Pulmonary artery endothelial cell (primary cell): ENCODE measurements around the gene MEF2C. TPM values are rescaled to one million over a fixed set of nuclear protein-coding genes. Genes with fewer than 3 reads are reported as not detected.

Experiments used
- DNase-seq: peaks from one replicate; pipeline ENCODE4 v3.0.0-alpha.2; 2011; ENCODE audit warnings: low read depth, low spot score
- total RNA-seq: library from RNA; depleted of rRNA; stranded (reverse); fragments of >200 nt; gene quantifications from 2 replicates; pipeline ENCODE4 v1.2.3, GENCODE V29; 2014

The MEF2C gene
- total RNA-seq, 1 donor from 2014 or later: 33.2 TPM

DNA sequence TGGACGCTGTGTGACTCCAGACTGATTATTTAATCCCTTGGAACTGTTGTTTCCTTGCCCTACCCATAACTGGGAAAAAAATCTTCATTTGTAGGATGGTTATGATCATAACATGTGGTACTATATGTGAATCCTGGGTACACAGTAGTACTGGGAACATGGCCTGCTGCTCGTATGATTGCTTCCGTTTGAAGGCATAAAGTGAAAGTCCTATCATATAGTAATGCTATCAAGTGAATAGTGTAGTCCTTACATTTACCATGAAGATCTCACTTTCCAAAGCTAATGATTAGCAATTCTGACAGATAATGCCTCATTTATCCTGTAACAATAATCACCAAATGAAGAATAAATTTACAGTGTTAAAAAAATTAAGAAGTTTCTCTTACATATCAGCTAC is 53.2 kb downstream of the MEF2C start:
- DNase-seq: no peak

GRCh38 chr5:88829054-88829453 is 53.9 kb downstream of the MEF2C start:
- DNase-seq: no peak

GRCh38 chr5:88827997-88828396 is 55.0 kb downstream of the MEF2C start:
- no peak for DNase-seq

DNA sequence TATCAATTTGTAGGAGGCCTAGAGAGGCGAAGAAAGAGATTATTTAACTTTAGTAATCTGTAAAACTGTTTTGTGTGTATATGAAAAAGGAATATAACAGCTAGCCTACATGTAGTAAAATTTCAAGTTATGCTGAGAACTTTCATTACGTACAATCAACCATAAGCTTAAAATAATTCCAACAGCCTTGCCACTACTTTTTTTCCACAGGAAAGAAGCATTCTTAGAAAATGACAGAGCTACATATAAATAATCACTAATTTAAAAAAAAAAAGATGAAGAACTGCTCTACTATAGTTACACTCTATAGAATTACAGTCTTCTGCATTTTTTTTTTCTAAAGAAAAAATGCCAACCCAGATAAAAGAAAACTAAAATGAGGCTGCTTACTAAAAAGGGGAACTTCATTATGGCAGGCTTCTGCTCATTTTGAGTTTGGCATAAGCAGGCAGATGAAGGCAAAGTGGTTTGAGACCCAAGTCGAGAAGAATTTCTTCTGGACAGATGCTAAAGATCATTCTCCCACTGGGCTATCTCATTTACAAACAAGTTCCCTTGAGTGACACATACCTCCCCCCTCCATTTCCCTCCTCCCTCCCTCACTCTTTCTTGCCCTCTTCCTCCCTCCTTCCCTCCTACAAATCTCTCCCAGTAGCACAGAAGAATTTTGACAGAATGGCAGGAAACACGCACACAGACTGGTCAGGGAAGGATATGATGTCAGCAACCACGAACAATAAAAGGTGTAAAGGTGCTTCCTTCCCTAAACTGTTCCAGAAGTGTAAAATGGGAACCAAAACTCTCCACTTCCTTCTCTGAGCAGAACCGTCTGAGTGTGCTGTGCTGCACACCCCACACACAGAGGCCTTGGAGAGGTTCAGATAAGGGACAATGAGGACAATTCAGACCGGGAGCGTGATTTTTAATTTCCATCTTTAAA is 56.1 kb downstream of the MEF2C start:
- DNase-seq: peak; percentile 99

- DNase-seq: no peak
Measured at GRCh38 chr5:88825584-88826315, 57.2 kb downstream of the MEF2C start.

DNA sequence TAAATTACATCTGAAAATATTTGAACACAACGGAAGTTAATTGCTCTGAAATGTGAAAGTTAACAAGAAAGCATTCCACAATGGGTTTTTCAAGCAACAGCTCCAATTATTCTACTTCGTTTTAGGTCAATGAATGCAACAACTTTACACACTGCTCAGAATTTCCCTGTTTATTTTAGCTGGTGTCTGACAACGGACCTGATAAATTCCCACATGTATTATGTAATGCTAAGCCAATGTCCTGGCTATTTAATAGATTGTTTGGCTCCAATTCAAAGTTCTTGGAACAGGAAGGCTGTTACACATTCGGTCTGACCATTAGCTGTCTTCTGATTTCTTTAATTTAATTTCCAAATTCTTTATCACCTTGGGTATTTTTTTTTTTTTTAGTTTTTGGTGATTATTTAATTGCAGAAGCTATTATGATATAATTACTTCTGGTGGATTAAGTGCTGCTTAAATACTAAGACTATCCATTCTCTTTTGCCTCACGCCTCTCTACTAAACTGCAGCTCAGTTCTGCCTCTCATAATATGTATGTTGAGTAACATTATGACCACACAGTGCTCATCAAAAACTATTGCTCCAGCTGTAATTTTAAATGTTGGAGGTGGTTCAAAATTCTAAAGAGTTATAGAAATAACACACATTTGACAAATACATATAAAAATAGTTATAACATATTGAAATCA is 57.9 kb downstream of the MEF2C start:
- peak; percentile 88 for DNase-seq

DNA sequence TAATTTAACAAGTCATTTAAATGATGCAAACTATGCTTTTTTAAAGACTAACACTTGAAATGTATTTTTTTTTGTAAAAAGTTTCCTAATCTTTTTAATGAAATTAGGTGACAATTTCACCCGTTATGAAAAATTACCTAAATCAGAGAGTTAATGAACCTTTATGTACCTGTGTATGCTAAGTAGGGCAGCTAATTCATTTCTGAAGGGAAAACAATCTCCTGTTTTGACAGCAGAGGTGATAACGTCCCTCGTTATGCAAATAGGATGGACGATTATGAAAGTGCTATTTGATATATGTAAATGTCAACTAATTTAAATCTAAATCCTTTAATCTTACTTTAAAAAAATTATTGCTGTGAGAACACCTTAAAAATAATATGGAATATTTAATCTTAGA is 58.8 kb downstream of the MEF2C start:
- no peak for DNase-seq

- DNase-seq: no peak
Measured at GRCh38 chr5:88823201-88823600, 59.8 kb downstream of the MEF2C start.

DNA sequence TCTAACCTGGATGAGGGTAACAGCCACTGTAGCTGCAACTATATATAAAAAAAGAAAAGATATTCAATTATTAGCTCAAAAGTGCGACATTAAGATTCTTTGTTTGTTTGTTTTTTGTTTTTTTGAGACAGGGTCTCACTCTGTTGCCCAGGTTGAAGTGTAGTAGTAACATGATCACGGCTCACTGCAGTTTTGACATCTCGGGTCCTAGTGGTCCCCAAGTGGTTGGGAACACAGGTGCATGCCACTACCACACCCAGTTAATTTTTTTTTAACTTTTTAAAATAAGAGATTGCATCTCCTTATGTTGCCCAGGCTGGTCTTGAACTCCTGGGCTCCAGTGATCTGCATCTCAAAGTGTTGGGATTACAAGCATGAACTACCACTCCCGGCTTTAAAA is 61.8 kb downstream of the MEF2C start:
- no peak for DNase-seq

GRCh38 chr5:88820581-88820980 is 62.4 kb downstream of the MEF2C start:
- DNase-seq: no peak

GRCh38 chr5:88819301-88819999 is 63.5 kb downstream of the MEF2C start:
- DNase-seq: no peak

- DNase-seq: no peak
Measured at GRCh38 chr5:88818296-88818695, 64.7 kb downstream of the MEF2C start.

DNA sequence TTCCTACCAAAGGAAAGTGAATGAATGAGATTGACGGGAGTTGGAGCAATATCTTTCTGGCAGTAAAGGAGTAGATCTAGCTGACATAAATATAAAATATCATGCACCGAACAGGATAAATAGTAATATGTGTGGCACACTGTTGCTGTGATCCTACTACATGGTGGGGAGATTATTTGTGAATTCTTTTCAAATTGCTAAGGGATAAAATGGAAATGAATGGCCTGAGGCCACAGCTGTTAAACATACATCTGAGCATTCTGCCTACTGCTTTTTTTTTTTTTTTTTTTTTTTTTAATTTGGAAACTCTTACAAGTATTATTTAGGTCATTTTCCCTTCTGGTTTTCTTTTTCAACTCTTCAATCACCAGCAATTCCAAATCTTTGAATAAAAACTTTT is 66.8 kb downstream of the MEF2C start:
- no peak for DNase-seq

DNA sequence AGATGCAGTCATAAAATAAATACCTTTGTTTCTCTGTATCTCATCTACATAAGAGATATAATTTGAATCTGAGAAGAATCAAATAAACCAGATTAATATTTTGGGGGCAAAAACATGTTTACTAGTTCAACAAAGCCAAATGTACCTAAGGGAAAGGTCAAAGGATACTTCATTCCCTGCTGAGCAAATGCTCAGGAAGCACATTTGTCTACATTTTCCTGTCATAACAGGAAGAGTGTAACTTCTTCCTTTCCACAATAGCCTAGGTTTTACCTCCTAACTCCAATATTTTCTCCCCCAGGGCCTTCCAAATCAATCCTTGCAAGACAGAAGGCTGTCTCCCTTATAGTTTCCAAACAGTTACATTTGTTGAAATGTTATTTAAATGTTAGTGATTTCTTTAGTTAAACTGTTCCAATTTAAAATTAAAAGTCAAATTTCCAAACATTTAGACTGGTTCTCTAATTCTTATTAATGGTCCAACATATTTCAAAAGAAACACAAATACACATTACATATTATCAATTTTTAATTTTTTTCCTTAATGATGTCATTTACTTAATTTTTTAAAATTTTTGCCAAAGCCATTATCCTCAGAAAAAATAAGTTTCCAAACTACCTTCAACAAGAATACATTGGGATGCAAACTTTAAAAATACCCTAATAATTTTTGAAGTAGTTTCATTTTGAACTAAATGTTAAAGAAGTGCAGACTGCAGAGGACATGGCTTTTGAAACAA is 67.8 kb downstream of the MEF2C start:
- peak; percentile 63 for DNase-seq

DNA sequence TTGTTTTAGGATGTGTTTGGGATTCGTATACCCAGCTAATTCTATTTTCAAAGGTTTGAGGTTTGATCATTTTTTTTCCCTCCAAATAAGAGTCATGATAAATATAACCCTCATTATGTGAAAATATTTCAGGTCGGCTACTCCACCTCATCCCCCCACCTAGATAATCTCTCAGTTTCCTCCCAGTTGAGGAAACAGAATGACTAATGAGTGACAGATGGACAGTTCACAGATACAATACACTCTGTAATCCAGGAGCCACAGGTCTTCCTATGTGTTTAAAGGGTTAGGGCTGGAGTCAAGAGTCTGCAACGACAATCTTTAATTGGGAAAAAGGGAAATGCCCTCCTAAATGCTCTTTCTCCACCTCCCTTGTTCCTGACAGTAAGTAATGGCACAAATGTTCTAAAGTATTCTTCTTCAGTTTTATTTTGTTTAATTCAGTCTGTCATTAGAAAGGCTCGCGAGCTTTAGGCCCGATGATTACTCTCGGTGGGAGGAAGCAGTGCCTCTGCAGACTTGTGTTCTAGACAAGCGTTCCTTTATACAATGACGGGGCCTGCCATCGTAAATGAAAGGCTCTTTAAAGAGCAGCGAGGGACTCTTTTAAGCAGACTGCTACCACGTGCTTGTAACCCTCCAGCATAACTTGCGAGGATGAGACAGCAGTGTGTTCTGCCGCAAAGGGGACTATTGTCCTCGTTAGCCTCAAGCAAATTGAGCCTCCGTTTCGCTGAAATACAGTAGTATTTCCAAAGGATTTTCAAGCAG is 69.0 kb downstream of the MEF2C start:
- DNase-seq: no peak

DNA sequence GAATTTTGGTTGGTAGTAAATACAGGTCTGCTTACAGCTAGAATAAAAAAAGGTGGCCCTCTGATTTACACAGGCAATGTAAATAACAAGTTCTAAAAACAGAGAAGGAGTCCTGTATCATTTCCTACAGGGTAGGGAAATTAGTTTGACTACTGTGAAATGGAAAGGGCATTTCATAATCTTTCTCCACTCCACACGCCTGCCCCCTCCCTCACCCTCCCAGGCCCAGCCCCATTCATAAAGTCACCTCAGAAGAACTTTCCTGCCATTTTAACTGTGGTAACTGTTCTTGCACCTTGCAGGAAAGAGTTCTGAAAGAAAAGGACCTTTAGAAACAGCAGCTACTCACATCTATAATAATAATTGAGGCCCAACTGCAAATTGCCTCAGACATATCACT is 69.7 kb downstream of the MEF2C start:
- no peak for DNase-seq

DNA sequence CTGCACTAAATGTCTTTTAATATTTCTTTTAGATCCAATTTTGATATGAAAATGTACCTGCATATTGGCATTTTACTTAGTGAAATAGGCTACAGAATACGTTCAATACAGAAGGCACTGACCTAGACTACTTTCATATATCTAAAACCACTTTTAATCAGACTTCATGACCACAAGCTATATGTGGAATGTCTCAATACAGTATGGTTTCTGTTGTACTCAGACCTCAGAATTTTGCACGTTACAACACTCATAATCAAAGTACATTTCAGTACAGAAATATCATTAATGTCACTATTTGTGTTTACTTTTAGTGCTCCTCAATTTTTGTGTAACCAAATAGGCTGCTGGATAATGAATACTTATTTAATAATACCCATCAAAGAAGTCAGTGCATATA is 74.8 kb downstream of the MEF2C start:
- no peak for DNase-seq

DNA sequence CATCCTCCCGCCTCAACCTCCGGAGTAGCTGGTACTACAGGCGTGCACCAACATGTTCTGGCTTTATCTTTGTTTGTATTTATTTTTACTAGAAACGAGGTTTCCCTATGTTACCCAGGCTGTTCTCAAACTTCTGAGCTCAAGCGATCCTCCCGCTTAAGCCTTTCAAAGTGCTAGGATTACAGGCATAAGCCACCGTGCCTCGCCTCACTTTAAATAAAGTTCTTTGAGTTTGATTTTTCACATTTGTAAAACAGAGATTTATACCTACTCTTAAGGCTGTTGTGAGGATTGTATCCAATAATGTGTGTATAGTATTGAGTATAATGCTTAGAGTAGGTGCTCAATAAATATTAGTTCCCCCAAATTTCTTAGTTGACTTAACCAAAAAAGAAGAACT is 75.7 kb downstream of the MEF2C start:
- DNase-seq: no peak

DNA sequence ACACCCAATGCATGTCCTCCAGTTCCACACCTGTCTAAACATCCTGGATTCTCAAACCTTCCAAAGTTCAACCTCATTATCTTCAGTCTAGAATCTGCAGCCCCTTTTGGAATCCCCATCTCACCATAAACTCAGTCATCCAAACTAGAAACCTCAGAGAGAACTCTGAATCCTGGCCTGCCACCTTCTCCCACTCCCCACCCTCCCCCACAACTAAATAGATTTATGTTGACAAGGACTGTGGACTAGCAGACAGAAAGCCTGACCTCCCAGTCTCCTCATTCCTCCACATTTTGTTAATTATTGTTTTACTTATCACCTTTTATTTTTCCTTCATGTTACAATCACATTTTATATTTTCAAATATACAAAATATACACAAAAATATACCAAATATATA is 76.6 kb downstream of the MEF2C start:
- DNase-seq: no peak
